Left kidney (tissue), 2 donors: Measurements from ENCODE around the gene PTPRF. TPM values are rescaled to one million over a fixed set of nuclear protein-coding genes. Genes with fewer than 3 reads are reported as not detected.

Experiments
- DNase-seq: peaks from one replicate; pipeline ENCODE4 v3.0.0-alpha.2; 2013
- polyA plus RNA-seq: library from polyadenylated mRNA; unstranded; fragments of 120-200 nt; gene quantifications from one replicate; pipeline ENCODE4 v1.2.1, GENCODE V29; 2013; ENCODE audit not compliant: insufficient read length

PTPRF gene
- polyA plus RNA-seq, 1 donor: 240 TPM

GRCh38 chr1:43664369-43664768 lies 133.7 kb downstream of the PTPRF start:
- no peak for DNase-seq

GRCh38 chr1:43666608-43667007 lies 135.9 kb downstream of the PTPRF start:
- no peak for DNase-seq

GRCh38 chr1:43668956-43669355 lies 138.3 kb downstream of the PTPRF start:
- no peak for DNase-seq

GRCh38 chr1:43669878-43670277 lies 139.2 kb downstream of the PTPRF start:
- DNase-seq: no peak

GRCh38 chr1:43671193-43671592 lies 140.5 kb downstream of the PTPRF start:
- DNase-seq: no peak

GRCh38 chr1:43671626-43672330 lies 141.1 kb downstream of the PTPRF start:
- DNase-seq: no peak

- no peak for DNase-seq
Measured at GRCh38 chr1:43673261-43673660, 142.6 kb downstream of the PTPRF start.

Other genes starting within 250 kb of the PTPRF start
- 21.1 TPM for gene C1orf210, start 245.3 kb upstream of the PTPRF start, polyA plus RNA-seq
- gene TIE1, start 229.9 kb upstream of the PTPRF start, polyA plus RNA-seq: 47.3 TPM
- 0.83 TPM for gene MPL, start 193.1 kb upstream of the PTPRF start, polyA plus RNA-seq
- gene CDC20, start 171.9 kb upstream of the PTPRF start, polyA plus RNA-seq: 47.4 TPM
- 84.1 TPM for gene ELOVL1, start 162.9 kb upstream of the PTPRF start, polyA plus RNA-seq
- 39.3 TPM for gene MED8, start 141.1 kb upstream of the PTPRF start, polyA plus RNA-seq
- 31.4 TPM for gene SZT2, start 141.0 kb upstream of the PTPRF start, polyA plus RNA-seq
- gene HYI, start 77.0 kb upstream of the PTPRF start, polyA plus RNA-seq: 35.4 TPM
- gene KDM4A, start 119.3 kb downstream of the PTPRF start, polyA plus RNA-seq: 58.9 TPM
- gene ST3GAL3, start 176.7 kb downstream of the PTPRF start, polyA plus RNA-seq: 25.4 TPM